ENCODE data around the gene OR2T10.
"Not testable (repeated sequence)": the region's sequence is repeated elsewhere in the genome, so short reads cannot be mapped to it uniquely, and the experiment has no call there.

The OR2T10 gene

GRCh38 chr1:248593226-248593625 is 4.3 kb downstream of the OR2T10 start:
- DNase-seq: no peak

GRCh38 chr1:248592655-248593054 is 4.8 kb downstream of the OR2T10 start:
- no peak for DNase-seq

- peak in 1 of 14 donors; percentile 0 for DNase-seq
These were observed 7.4 kb downstream of the OR2T10 start for GRCh38 chr1:248590055-248590454.

GRCh38 chr1:248589334-248589733 is 8.2 kb downstream of the OR2T10 start:
- no peak for DNase-seq

GRCh38 chr1:248585266-248585665 is 12.2 kb downstream of the OR2T10 start:
- no peak for DNase-seq

GRCh38 chr1:248576260-248576980 is 21.1 kb downstream of the OR2T10 start:
- DNase-seq: no peak

- DNase-seq: not testable (repeated sequence)
These were observed 22.8 kb downstream of the OR2T10 start, which contains the start of gene OR2T34 for GRCh38 chr1:248574657-248575056. Gene OR2T34, minus strand, starts transcription at chr1:248574757. Its CDS starts 0 bp downstream, at chr1:248574757.

- not testable (repeated sequence) for DNase-seq
These were observed 23.6 kb downstream of the OR2T10 start for GRCh38 chr1:248573856-248574255.

- not testable (repeated sequence) for DNase-seq
These were observed 25.5 kb downstream of the OR2T10 start for GRCh38 chr1:248572049-248572448.

- not testable (repeated sequence) for DNase-seq
These were observed 26.7 kb downstream of the OR2T10 start for GRCh38 chr1:248570811-248571210.

- not testable (repeated sequence) for DNase-seq
These were observed 28.5 kb downstream of the OR2T10 start for GRCh38 chr1:248569049-248569448.

GRCh38 chr1:248565530-248566373 is 31.7 kb downstream of the OR2T10 start:
- DNase-seq: not testable (repeated sequence)

GRCh38 chr1:248562672-248563071 is 34.8 kb downstream of the OR2T10 start, which contains the start of gene OR2T29:
Gene OR2T29, minus strand, starts transcription at chr1:248562772. Its CDS starts 3,281 bp downstream, at chr1:248559491.
- not testable (repeated sequence) for DNase-seq

GRCh38 chr1:248551027-248551426 is 46.5 kb downstream of the OR2T10 start:
- not testable (repeated sequence) for DNase-seq

- not testable (repeated sequence) for DNase-seq
These were observed 50.1 kb downstream of the OR2T10 start for GRCh38 chr1:248547383-248547782.
